Activated CD4-positive, alpha-beta T cell treated with anti-CD3 and anti-CD28 coated beads, Interleukin-2, amount 50 U/mL, for 24 hours (primary cell): ENCODE measurements around the gene HAGH.

Experiments used
- DNase-seq, 2 donors: peaks; one replicate each; pipeline ENCODE4 v3.0.0-alpha.2; 2020; ENCODE audit warnings: low read depth in 1 of 2, low spot score in 1 of 2

The HAGH gene

DNA sequence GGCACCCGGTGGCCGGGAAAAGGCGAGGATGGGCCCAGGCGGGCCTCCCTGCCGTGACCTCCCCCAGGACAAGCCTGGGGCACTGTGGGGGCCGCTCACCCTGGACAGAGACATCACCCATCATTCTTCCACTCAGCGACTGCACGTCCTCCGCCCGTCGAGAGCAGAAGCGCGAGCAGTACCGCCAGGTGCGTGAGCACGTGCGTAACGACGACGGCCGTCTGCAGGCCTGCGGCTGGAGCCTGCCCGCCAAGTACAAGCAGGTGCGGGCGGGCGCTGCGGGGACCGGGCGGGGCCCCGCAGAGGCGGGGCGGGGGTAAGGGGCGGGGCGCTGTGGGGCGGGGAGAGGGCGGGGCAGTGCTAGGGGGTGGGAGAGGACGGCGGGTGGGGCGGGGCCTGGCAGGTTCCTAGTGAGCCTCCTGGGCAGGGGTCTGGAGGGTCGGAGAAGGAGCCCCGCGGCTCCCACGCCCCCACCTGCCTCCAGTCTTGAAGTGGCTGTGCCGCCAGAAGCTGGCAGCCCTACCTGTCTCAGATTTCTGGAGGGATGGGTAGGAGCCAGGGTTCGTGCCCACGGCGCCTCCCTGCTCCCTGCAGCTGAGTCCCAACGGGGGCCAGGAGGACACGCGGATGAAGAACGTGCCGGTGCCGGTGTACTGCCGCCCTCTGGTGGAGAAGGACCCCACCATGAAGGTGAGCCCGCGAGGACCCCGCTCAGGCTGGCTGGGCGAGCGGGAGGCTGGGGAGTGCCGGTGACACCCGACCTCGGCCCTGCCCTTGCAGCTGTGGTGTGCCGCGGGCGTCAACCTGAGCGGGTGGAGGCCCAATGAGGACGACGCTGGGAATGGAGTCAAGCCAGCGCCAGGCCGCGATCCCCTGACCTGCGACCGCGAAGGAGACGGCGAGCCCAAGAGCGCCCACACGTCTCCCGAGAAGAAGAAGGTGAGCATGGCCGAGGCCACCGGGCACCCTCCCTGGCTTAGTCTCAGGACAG, 62.8 kb downstream of the HAGH start:
- DNase-seq: no peak

DNA sequence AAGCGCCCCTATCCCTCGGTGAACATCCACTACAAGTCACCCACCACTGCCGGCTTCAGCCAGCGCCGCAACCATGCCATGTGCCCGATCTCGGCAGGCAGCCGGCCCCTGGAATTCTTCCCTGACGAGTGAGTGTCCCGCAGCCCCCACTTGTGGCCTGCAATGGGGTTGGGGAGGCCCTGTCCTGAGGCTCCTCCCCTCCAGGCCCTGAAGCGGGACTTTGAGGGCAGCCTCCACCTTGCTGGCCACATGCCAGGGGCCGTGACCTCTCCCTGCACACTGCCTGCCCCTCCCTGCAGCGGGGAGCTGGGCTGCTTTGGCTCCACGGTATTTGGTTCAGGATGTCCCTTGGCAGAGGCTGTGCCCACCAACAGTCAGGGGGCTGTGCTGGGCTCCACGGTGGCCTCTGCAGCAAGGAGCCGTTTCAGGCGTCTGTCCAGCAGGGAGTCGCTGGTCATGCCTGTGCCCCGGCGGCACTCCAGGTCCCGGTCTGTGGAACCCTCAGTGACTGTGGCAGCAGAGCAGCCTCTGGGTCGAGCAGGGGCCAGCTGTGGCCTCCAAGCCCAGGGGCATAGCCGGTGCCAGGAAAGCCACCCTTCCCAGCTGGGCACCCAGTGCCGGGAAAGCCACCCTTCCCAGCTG, 63.6 kb downstream of the HAGH start:
- DNase-seq: no peak

- DNase-seq: no peak
These were observed 64.3 kb downstream of the HAGH start for GRCh38 chr16:1762196-1762878.

DNA sequence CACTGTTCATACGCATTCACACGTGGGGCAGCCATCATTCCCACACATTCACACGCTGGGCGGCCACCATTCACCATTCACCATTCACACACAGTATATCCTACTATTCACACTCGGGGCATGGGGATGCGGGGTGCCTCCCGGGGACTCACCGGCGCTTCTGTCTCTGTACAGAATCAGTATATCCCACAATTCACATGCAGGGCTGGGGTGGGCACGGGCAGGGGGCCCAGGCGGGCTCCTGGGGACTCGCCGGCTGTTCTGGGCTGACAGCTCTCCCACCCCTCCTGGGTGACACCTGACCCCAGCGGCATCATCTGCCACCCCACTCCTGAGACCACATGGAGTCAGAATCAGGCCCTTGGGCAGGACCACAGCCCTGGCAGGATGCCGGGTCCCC, 64.9 kb downstream of the HAGH start:
- no peak for DNase-seq

- no peak for DNase-seq
These were observed 65.7 kb downstream of the HAGH start for GRCh38 chr16:1760911-1761310.

DNA sequence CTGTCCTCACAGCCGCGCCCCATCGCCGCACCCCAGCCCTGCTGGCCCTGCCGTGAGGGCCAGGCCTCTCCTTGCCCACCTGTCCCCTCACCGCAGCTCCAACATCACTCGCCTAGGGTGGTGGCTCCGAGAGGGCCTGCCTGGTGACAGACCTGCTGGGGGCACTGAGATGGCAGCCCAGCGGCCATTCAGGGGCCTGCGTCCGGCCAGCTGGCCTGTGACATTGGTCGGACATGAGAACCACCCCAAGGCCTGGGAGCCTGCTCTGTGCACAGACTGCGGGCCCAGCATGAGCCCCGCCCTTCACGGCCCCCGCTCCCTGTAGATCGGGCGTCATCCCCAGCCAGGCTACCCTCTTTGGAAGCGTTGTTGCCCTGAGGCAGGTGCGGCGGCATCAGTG, 67.1 kb downstream of the HAGH start:
- no peak for DNase-seq

- DNase-seq: no peak
These were observed 67.7 kb downstream of the HAGH start for GRCh38 chr16:1758923-1759322.

GRCh38 chr16:1757714-1758461, 68.7 kb downstream of the HAGH start:
- no peak for DNase-seq
